HepG2 (cell line): ENCODE results near the gene TPM1. TPM values are rescaled to one million over a fixed set of nuclear protein-coding genes. Genes with fewer than 3 reads are reported as not detected.

Experiments used
- ATAC-seq: fragments of 200-7000 bp; cut with Tn5 transposase; 3 replicates; pipeline ENCODE4 v1.9.1; 2020; ENCODE audit warnings: mild to moderate bottlenecking, moderate library complexity
- BruUV-seq: library from RNA; stranded (reverse); fragments of 400-500 nt; replicated peaks from 2 replicates; lab custom pipeline; 2021; lab: Mats Ljungman, UMichigan
- CTCF ChIA-PET: fragments of 300-600 bp; formaldehyde crosslinking; extraction: SDS; loops from one replicate; lab custom pipeline; 2021; ENCODE audit warnings: low total read pairs, inconsistent platforms, low intra/inter-chr PET ratio; lab: Yijun Ruan, JAX
- POLR2A ChIA-PET: fragments of 350-600 bp; sonication (Branson Sonifier 250); formaldehyde crosslinking; loops from one replicate; lab custom pipeline; 2020; ENCODE audit warnings: antibody characterized with exemption, inconsistent platforms; lab: Yijun Ruan, JAX
- DNase-seq: peaks from one replicate; pipeline ENCODE4 v3.0.0-alpha.2; 2015; ENCODE audit warnings: low spot score
- FAIRE-seq: peaks from 3 replicates; lab custom pipeline; 2011; peaks lifted over from hg19 to GRCh38; lab: Jason Lieb, UNC
- H2AFZ ChIP-seq: one replicate; pipeline ENCODE4 v1.6.1; 2011; ENCODE audit warnings: low read length, inconsistent platforms
- H3K27ac ChIP-seq: fragments of 300-600 bp; 3 replicates; pipeline ENCODE4 v1.8.0; 2011; ENCODE audit warnings: mixed run types, mild to moderate bottlenecking, mixed read lengths, low read length, inconsistent platforms; ENCODE audit not compliant: insufficient read depth; ENCODE audit errors: extremely low read length
- H3K27me3 ChIP-seq, 2 experiments: fragments of 200-600 bp in 1 of 2; 2 replicates in 1 of 2; 3 replicates in 1 of 2; pipeline versions ENCODE4 v1.6.0 to v1.8.0; 2011; ENCODE audit warnings: low read length in 2 of 2, mild to moderate bottlenecking in 2 of 2, moderate library complexity in 2 of 2, inconsistent platforms in 1 of 2; ENCODE audit not compliant: insufficient read depth in 2 of 2, control insufficient read depth in 1 of 2
- H3K36me3 ChIP-seq, 2 experiments: fragments of 200-600 bp in 1 of 2; replicated peaks in 1 of 2; 2 replicates in 1 of 2; 3 replicates in 1 of 2; pipeline versions ENCODE4 v1.5.1 to v1.8.0; 2011; ENCODE audit warnings: low read length in 2 of 2, inconsistent platforms in 1 of 2; ENCODE audit not compliant: insufficient read depth in 2 of 2, control insufficient read depth in 1 of 2
- H3K4me1 ChIP-seq: 2 replicates; pipeline ENCODE4 v1.5.1; 2012; ENCODE audit warnings: low read length, inconsistent platforms; ENCODE audit not compliant: insufficient read depth
- H3K4me2 ChIP-seq: 2 replicates; pipeline ENCODE4 v1.6.0; 2011; ENCODE audit warnings: low read depth, low read length, inconsistent platforms
- H3K4me3 ChIP-seq, 3 experiments: fragments of 200-600 bp in 1 of 3; sonication (generic), shearing (Covaris generic) in 1 of 3; replicated peaks in 1 of 3; 2 replicates each; pipeline ENCODE4 v1.5.1; 2011 to 2016; ENCODE audit warnings: low read length in 3 of 3, inconsistent platforms in 2 of 3, low read depth in 2 of 3, mild to moderate bottlenecking in 2 of 3, control low read depth in 1 of 3, mixed read lengths in 1 of 3; ENCODE audit not compliant: insufficient read depth in 1 of 3
- H3K79me2 ChIP-seq: one replicate; pipeline ENCODE4 v1.6.1; 2011; ENCODE audit warnings: low read length, inconsistent platforms; ENCODE audit not compliant: insufficient read depth
- H3K9ac ChIP-seq: 2 replicates; pipeline ENCODE4 v1.6.0; 2011; ENCODE audit warnings: mild to moderate bottlenecking, low read depth, low read length, inconsistent platforms; ENCODE audit not compliant: insufficient read depth
- H3K9me3 ChIP-seq: 2 replicates; pipeline ENCODE4 v1.5.1; 2012; ENCODE audit warnings: mild to moderate bottlenecking, low read length
- H4K20me1 ChIP-seq: 2 replicates; pipeline ENCODE4 v1.6.0; 2011; ENCODE audit warnings: inconsistent platforms, mild to moderate bottlenecking, low read length, moderate library complexity; ENCODE audit not compliant: insufficient read depth
- CHD4 ChIP-seq: fragments of 200-600 bp; sonication (generic); IDR thresholded peaks from 2 replicates; pipeline ENCODE4 v1.7.0; 2017; ENCODE audit warnings: mild to moderate bottlenecking, low read length, borderline replicate concordance
- EHMT2 ChIP-seq: fragments of 200-600 bp; sonication (generic); IDR thresholded peaks from 2 replicates; pipeline ENCODE4 v1.7.0; 2017; ENCODE audit warnings: antibody characterized with exemption, low read depth, low read length, borderline replicate concordance
- NFYC ChIP-seq: IDR thresholded peaks from 2 replicates; pipeline ENCODE4 v1.6.1; 2016; ENCODE audit warnings: missing genetic modification reagents, missing compliant biosample characterization
- SP4 ChIP-seq: sonication (generic); formaldehyde crosslinking; IDR thresholded peaks from 2 replicates; pipeline ENCODE4 v1.8.1; 2023; ENCODE audit warnings: mild to moderate bottlenecking, missing genetic modification reagents
- YY1 ChIP-seq: IDR thresholded peaks from 2 replicates; pipeline ENCODE4 v1.6.1; 2011; ENCODE audit warnings: low read length, low read depth, moderate library complexity, mild to moderate bottlenecking; ENCODE audit not compliant: insufficient read depth, insufficient replicate concordance
- ZBTB21 ChIP-seq: sonication (generic); formaldehyde crosslinking; IDR thresholded peaks from 2 replicates; pipeline ENCODE4 v1.4.0; 2020; ENCODE audit warnings: missing genetic modification reagents
- ZKSCAN1 ChIP-seq: fragments of 150-350 bp; IDR thresholded peaks from 2 replicates; pipeline ENCODE4 v1.6.1; 2014; ENCODE audit warnings: low read length
- ZNF317 ChIP-seq: sonication (generic); formaldehyde crosslinking; IDR thresholded peaks from 2 replicates; pipeline ENCODE4 v1.5.0; 2020; ENCODE audit warnings: mild to moderate bottlenecking, missing genetic modification reagents
- ZNF432 ChIP-seq: sonication (generic); formaldehyde crosslinking; IDR thresholded peaks from 2 replicates; pipeline ENCODE4 v1.5.0; 2020; ENCODE audit warnings: missing genetic modification reagents, mild to moderate bottlenecking, borderline replicate concordance
- ZNF543 ChIP-seq: sonication (generic); formaldehyde crosslinking; IDR thresholded peaks from 2 replicates; pipeline ENCODE4 v1.4.0; 2020; ENCODE audit warnings: mild to moderate bottlenecking, missing genetic modification reagents
- ZSCAN20 ChIP-seq: sonication (generic); formaldehyde crosslinking; IDR thresholded peaks from 2 replicates; pipeline ENCODE4 v1.4.0; 2020; ENCODE audit warnings: missing genetic modification reagents, mild to moderate bottlenecking, borderline replicate concordance
- WGBS: methylation state at CpG from one replicate; pipeline ENCODE4 v1.1.6; 2017; ENCODE audit warnings: low lambda C conversion rate; 5-methylcytosine and 5-hydroxymethylcytosine counted together
- in situ Hi-C: cut with HindIII; loops from 2 replicates; pipeline ENCODE4 v1.10.0; 2017; ENCODE audit warnings: low pct_unique_long_range_greater_than_20kb; ENCODE audit not compliant: extremely low pct_ligation_motif_present
- intact Hi-C: fragments of 100-400 bp; cut with micrococcal nuclease; formaldehyde crosslinking; loops from one replicate; pipeline ENCODE4 v1.10.0; 2022; ENCODE audit not compliant: unreplicated experiment
- polyA plus RNA-seq, 8 experiments: library from polyadenylated mRNA; depleted of rRNA in 3 of 8; stranded (reverse) in 7 of 8; unstranded in 1 of 8; fragments of >200 nt; fragmentation: Illumina TruSeq in 4 of 8; extraction: Trizol in 4 of 8; gene quantifications; 2 replicates each; pipeline versions ENCODE4 v1.2.1 to v1.2.3, GENCODE V29; 2011 to 2016; ENCODE audit warnings: low read depth in 4 of 8, missing spikeins in 1 of 8, mixed read lengths in 1 of 8; ENCODE audit not compliant: insufficient read depth in 1 of 8
- total RNA-seq, 5 experiments: library from RNA; depleted of rRNA; stranded (reverse); fragments of >200 nt; fragmentation: Illumina TruSeq; extraction: Trizol; gene quantifications; 2 replicates each; pipeline ENCODE4 v1.2.3, GENCODE V29; 2016; ENCODE audit warnings: low read depth in 1 of 5
- TF ChIP-seq, protein P1 (sequence below): sonication (generic); formaldehyde crosslinking; IDR thresholded peaks from 2 replicates; pipeline ENCODE4 v1.4.0; 2020; ENCODE audit warnings: mild to moderate bottlenecking, missing genetic modification reagents
- TF ChIP-seq, protein P2 (sequence below): conservative IDR thresholded peaks from 2 replicates; pipeline ENCODE4 v1.6.1; 2018; ENCODE audit warnings: missing genetic modification reagents
- TF ChIP-seq, protein P3 (sequence below): sonication (generic); formaldehyde crosslinking; IDR thresholded peaks from 2 replicates; pipeline ENCODE4 v1.4.0; 2020; ENCODE audit warnings: mild to moderate bottlenecking, missing genetic modification reagents

TPM1 gene
- total and polyA plus RNA-seq, 2 of the 13 experiments (the other 11 are each of a cell fraction or from before 2014, with no cell fraction given), result 98.9 to 109 TPM

DNA sequence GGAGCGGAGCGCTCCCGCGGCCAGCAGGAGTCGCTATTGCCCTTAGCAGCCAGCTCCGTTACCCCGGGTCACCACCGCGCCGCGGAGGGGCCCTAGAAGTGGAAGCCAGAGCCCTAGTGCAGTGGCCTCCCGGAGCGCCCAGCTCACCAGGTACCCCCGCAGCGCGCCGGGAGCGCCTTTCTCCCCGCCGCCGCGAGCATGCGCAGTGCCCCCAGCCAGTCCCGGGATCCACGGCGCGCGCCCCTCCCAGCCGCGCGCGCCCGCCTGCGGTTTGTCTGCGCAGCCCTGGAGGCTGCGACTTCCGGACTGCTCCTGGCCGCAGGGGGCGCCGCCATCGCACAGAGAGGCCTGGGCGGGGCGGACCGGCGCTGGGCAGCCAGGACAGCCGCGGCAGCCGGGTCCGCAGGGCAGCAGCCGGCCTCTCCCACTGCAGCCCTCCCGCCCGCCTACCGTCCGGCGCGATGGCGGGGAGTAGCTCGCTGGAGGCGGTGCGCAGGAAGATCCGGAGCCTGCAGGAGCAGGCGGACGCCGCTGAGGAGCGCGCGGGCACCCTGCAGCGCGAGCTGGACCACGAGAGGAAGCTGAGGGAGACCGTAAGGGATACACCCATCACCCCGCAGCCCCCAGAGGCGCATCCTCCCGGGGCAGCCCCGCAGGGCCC, 5.7 kb downstream of the TPM1 start:
- Histone ChIP-seq H2AFZ (no peak overlapping the region), H3K27me3 (no peaks in the 10 kb centered on the region), H3K9ac (peak overlapping the region; percentile 76), H3K9me3 (no peaks in the 10 kb centered on the region), H4K20me1 (0 out of 2 replicates have a peak, but pooled peaks cover 3% of the 10 kb centered on the region), H3K4me1 (peaks cover 82% of the 10 kb centered on the region), H3K79me2 (peaks cover 57% of the 10 kb centered on the region), H3K36me3 (no peaks in the 10 kb centered on the region), H3K4me3 (peak overlapping the region; percentile 67 to 86 (median 80)), H3K27ac (peak overlapping the region; percentile 67), H3K4me2 (peak overlapping the region; percentile 96)
- in situ Hi-C loops (loop anchor here (5.0 kb wide), 3 partner anchors 44 to 266 kb away; no protein-coding TSS in a partner anchor), intact Hi-C loops (loop anchor here (1.0 to 10.0 kb wide), 4 partner anchors 45 to 234 kb away; partner anchors contain the start of gene RPS27L)
- WGBS, result 0% methylated on average over 11 of the region's 75 CpGs
- POLR2A ChIA-PET, result interaction anchor here (0.6 to 3.5 kb wide), 25 partner anchors 9 to 457 kb away, joined by 3 to 42 read pairs (median 4); partner anchors contain the start of genes RPS27L and USP3
- peak; percentile 93 for ATAC-seq
- no TSS peak for BruUV-seq
- CTCF ChIA-PET, result interaction anchor here (1.1 to 2.4 kb wide), 2 partner anchors 45 to 201 kb away, joined by 3 to 57 read pairs; no protein-coding TSS in a partner anchor
- DNase-seq, result peak; percentile 93
- no peak for FAIRE-seq
- TF ChIP-seq ZBTB21 (CRISPR knock-in tag), result no peak
- TF ChIP-seq YY1, result peak; percentile 79
- no peak for TF ChIP-seq EHMT2
- TF ChIP-seq, protein P1, sequence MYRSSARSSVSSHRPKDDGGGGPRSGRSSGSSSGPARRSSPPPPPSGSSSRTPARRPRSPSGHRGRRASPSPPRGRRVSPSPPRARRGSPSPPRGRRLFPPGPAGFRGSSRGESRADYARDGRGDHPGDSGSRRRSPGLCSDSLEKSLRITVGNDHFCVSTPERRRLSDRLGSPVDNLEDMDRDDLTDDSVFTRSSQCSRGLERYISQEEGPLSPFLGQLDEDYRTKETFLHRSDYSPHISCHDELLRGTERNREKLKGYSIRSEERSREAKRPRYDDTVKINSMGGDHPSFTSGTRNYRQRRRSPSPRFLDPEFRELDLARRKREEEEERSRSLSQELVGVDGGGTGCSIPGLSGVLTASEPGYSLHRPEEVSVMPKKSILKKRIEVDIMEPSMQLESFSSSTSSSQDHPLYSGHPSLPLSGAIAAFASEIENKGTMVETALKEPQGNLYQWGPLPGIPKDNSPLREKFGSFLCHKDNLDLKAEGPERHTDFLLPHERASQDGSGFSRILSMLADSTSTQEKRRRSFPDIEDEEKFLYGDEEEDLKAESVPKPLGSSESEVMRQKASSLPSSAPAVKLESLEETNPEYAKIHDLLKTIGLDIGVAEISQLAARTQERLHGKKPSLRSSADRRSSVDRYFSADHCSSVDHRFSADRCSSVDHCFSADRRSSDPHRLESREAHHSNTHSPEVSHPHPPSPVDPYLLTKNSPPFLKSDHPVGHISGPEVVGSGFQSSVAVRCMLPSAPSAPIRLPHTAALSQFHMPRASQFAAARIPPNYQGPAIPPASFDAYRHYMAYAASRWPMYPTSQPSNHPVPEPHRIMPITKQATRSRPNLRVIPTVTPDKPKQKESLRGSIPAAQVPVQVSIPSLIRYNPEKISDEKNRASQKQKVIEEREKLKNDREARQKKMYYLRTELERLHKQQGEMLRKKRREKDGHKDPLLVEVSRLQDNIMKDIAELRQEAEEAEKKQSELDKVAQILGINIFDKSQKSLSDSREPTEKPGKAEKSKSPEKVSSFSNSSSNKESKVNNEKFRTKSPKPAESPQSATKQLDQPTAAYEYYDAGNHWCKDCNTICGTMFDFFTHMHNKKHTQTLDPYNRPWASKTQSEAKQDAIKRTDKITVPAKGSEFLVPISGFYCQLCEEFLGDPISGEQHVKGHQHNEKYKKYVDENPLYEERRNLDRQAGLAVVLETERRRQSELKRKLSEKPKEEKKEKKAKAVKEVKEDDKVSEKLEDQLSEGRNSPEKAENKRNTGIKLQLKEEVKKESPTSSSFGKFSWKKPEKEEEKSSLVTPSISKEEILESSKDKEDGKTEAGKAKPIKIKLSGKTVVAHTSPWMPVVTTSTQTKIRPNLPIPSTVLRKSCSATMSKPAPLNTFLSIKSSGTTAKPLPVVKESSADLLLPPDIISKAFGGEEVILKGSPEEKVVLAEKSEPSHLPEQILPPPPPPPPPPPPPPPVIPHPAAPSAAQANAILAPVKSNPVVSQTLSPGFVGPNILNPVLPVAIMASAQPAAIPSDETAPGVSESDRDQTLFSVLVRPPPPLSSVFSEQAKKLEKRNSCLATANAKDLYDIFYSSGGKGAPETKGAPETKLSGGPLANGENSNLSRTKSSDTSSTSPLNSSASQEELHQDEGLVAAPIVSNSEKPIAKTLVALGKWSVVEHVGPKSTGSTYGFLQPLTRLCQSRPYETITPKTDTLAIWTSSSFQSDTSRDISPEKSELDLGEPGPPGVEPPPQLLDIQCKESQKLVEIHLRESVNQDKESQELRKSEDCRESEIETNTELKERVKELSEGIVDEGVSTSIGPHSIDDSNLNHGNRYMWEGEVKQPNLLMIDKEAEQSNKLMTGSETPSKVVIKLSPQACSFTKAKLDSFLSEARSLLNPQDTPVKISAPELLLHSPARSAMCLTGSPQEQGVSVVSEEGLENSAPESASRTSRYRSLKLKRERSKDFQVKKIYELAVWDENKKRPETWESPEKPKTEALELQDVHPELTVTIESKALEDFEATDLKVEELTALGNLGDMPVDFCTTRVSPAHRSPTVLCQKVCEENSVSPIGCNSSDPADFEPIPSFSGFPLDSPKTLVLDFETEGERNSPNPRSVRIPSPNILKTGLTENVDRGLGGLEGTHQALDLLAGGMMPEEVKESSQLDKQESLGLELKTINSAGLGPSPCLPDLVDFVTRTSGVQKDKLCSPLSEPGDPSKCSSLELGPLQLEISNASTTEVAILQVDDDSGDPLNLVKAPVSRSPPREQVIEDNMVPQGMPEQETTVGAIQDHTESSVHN (CRISPR knock-in tag), result no peak
- TF ChIP-seq NFYC (CRISPR knock-in tag), result no peak
- TF ChIP-seq CHD4, result no peak
- TF ChIP-seq, protein P2, sequence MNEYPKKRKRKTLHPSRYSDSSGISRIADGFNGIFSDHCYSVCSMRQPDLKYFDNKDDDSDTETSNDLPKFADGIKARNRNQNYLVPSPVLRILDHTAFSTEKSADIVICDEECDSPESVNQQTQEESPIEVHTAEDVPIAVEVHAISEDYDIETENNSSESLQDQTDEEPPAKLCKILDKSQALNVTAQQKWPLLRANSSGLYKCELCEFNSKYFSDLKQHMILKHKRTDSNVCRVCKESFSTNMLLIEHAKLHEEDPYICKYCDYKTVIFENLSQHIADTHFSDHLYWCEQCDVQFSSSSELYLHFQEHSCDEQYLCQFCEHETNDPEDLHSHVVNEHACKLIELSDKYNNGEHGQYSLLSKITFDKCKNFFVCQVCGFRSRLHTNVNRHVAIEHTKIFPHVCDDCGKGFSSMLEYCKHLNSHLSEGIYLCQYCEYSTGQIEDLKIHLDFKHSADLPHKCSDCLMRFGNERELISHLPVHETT (CRISPR knock-in tag), result no peak
- peak; percentile 70 for TF ChIP-seq ZSCAN20 (CRISPR knock-in tag)
- TF ChIP-seq, protein P3, sequence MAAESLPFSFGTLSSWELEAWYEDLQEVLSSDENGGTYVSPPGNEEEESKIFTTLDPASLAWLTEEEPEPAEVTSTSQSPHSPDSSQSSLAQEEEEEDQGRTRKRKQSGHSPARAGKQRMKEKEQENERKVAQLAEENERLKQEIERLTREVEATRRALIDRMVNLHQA (CRISPR knock-in tag), result no peak
- TF ChIP-seq ZKSCAN1, result no peak
- no peak; the same call in 1 of the 2 replicates for TF ChIP-seq ZNF317 (CRISPR knock-in tag)
- TF ChIP-seq SP4 (CRISPR knock-in tag), result peak; percentile 78; the same call in 1 of the 2 replicates
- no peak for TF ChIP-seq ZNF432 (CRISPR knock-in tag)
- TF ChIP-seq ZNF543, result peak; percentile 29; the same call in 1 of the 2 replicates
